RPMI8226 (cell line): ENCODE data around the gene TIMM10.

Experiments
- DNase-seq: peaks from one replicate; pipeline ENCODE4 v3.0.0-alpha.2; 2015

The TIMM10 gene

GRCh38 chr11:57530596-57531507 is at the start of gene TIMM10:
Gene TIMM10, minus strand, starts transcription at chr11:57530754. Its CDS starts 565 bp downstream, at chr11:57530189.
- DNase-seq: peak; percentile 100

GRCh38 chr11:57574061-57574460 is 43.5 kb upstream of the TIMM10 start:
- no peak for DNase-seq

- DNase-seq: no peak
Observed at GRCh38 chr11:57571606-57572005, 41.1 kb upstream of the TIMM10 start.

- no peak for DNase-seq
Observed at GRCh38 chr11:57568330-57568766, 37.8 kb upstream of the TIMM10 start.

GRCh38 chr11:57567515-57568329 is 37.2 kb upstream of the TIMM10 start, which contains the start of gene UBE2L6:
Gene UBE2L6, minus strand, starts transcription at chr11:57567672. Its CDS starts 61 bp downstream, at chr11:57567611.
- peak; percentile 90 for DNase-seq

GRCh38 chr11:57566905-57567514 is 36.5 kb upstream of the TIMM10 start:
- DNase-seq: peak; percentile 59

- peak; percentile 73 for DNase-seq
Observed at GRCh38 chr11:57566005-57566904, 35.7 kb upstream of the TIMM10 start.

- no peak for DNase-seq
Observed at GRCh38 chr11:57562596-57562995, 32.0 kb upstream of the TIMM10 start.

- no peak for DNase-seq
Observed at GRCh38 chr11:57560146-57560545, 29.6 kb upstream of the TIMM10 start.

GRCh38 chr11:57556041-57556440 is 25.5 kb upstream of the TIMM10 start:
- no peak for DNase-seq

- DNase-seq: no peak
Observed at GRCh38 chr11:57555393-57555792, 24.8 kb upstream of the TIMM10 start.

- no peak for DNase-seq
Observed at GRCh38 chr11:57552479-57552878, 21.9 kb upstream of the TIMM10 start.

GRCh38 chr11:57551941-57552340 is 21.4 kb upstream of the TIMM10 start:
- DNase-seq: no peak

- no peak for DNase-seq
Observed at GRCh38 chr11:57549983-57550382, 19.4 kb upstream of the TIMM10 start.

- peak; percentile 96 for DNase-seq
Observed at GRCh38 chr11:57547854-57548377, 17.4 kb upstream of the TIMM10 start.

- DNase-seq: peak; percentile 73
Observed at GRCh38 chr11:57546869-57547475, 16.4 kb upstream of the TIMM10 start.

GRCh38 chr11:57546451-57546850 is 15.9 kb upstream of the TIMM10 start:
- DNase-seq: no peak

- DNase-seq: no peak
Observed at GRCh38 chr11:57545883-57546282, 15.3 kb upstream of the TIMM10 start.

- DNase-seq: no peak
Observed at GRCh38 chr11:57544566-57544965, 14.0 kb upstream of the TIMM10 start.

GRCh38 chr11:57543593-57543992 is 13.0 kb upstream of the TIMM10 start:
- no peak for DNase-seq

GRCh38 chr11:57542582-57542981 is 12.0 kb upstream of the TIMM10 start:
- DNase-seq: no peak
